Measurements from ENCODE around the gene C3orf18. TPM values are rescaled to one million over a fixed set of nuclear protein-coding genes. Genes with fewer than 3 reads are reported as not detected.
A peak's percentile ranks its signal among the peaks of the same experiment; 100 is the strongest.

The C3orf18 gene
- total RNA-seq, 1 experiment from 2014 or later = 1.3 TPM

DNA sequence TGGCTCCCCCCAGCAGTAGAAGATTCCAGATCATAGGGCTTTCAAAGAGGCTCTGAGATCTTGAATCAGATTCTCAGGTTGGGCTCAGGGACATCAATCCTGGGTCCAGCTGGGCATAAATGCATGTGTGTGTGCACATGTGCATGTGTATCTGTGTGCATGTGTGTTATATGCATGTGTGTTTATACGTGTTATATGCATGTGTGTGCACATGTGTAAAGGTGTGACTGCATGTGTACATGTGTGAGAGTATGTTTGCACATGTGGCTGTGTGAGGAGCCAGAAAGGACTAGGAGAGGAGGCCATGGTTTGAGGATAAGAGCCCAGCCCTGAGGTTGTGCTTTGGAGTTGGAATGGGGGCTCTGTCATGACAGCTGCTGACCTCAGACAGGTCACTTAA, 47.6 kb upstream of the C3orf18 start:
- BruUV-seq (replicated peaks) = no TSS peak
- TF ChIP-seq, protein P1, sequence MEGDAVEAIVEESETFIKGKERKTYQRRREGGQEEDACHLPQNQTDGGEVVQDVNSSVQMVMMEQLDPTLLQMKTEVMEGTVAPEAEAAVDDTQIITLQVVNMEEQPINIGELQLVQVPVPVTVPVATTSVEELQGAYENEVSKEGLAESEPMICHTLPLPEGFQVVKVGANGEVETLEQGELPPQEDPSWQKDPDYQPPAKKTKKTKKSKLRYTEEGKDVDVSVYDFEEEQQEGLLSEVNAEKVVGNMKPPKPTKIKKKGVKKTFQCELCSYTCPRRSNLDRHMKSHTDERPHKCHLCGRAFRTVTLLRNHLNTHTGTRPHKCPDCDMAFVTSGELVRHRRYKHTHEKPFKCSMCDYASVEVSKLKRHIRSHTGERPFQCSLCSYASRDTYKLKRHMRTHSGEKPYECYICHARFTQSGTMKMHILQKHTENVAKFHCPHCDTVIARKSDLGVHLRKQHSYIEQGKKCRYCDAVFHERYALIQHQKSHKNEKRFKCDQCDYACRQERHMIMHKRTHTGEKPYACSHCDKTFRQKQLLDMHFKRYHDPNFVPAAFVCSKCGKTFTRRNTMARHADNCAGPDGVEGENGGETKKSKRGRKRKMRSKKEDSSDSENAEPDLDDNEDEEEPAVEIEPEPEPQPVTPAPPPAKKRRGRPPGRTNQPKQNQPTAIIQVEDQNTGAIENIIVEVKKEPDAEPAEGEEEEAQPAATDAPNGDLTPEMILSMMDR (IDR thresholded peaks at IDR 0.05; ENCODE audit: unreplicated experiment) = no peak
- H3K27me3 Mint-ChIP-seq (ENCODE audit: insufficient read depth, unreplicated experiment) = no peaks in the 10 kb centered on the region
- H3K36me3 Mint-ChIP-seq (ENCODE audit: insufficient read depth, unreplicated experiment) = peaks cover 11% of the 10 kb centered on the region
- intact Hi-C loops (cut with micrococcal nuclease) = loop anchor here (10.0 kb wide), 1 partner anchor 1060 kb away; the partner anchor contains the start of gene TEX264
- H3K9me3 Mint-ChIP-seq (ENCODE audit: unreplicated experiment) = no peaks in the 10 kb centered on the region
- no peak overlapping the region for H3K4me3 Mint-ChIP-seq (ENCODE audit: unreplicated experiment)
- ChIA-PET CTCF (interaction anchor here (0.5 to 13.5 kb wide), 65 partner anchors 12 to 1067 kb away, joined by 3 to 397 read pairs (median 4); partner anchors contain the start of genes C3orf18, CYB561D2, HEMK1 and MANF), POLR2A (interaction anchor here (0.6 to 4.2 kb wide), 4 partner anchors 45 to 1328 kb away, joined by 3 to 59 read pairs (median 6); partner anchors contain the start of genes CYB561D2, HEMK1 and NPRL2)
- peaks cover 49% of the 10 kb centered on the region for H3K4me1 Mint-ChIP-seq (ENCODE audit: insufficient read depth, unreplicated experiment)
- H3K27ac Mint-ChIP-seq (ENCODE audit: low read depth, unreplicated experiment) = no peak overlapping the region
- no peak for DNase-seq (ENCODE audit: unreplicated experiment)

DNA sequence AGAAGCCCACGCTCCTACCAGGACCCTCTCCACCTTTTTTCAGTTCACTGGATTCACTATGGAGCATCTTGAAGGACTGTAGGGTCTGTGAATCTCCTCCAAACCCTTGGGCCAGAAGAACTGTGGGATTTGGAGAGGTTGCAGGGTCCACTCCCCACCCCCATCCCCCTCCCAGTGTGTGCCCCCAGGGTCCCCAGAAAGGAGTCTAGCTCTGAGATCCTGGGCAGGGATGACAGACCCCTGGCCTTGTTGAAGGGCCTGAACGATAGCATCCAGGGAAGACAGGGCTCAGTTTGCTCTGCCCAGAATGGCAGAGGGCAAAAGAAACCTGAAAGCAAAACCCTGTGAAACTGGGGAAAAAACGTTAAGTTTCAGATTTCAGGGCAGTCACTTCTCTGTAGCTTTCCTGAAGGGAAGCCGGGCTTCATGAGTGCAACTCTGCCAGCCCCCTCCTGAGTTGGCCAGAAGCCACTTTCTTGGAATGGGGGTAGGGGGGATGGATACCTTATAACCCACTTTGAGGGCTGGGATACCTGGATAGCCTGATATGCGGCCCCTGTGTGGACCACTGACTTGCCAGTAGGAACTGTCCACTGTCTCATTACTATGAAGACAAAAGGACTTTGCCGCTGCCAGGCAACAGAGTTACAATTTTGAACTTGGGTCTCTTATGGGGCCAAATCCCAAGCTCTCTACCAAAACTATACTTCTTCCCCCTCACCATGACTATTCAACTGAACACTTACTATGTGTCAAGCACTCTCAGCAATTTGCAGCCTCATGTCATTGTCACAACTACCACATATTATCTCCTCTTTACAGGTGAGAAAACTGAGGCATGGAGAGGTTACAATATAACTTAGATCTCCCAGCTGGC, 45.7 kb upstream of the C3orf18 start:
- DNase-seq (ENCODE audit: unreplicated experiment) = no peak
- BruUV-seq (replicated peaks) = no TSS peak
- CTCF ChIA-PET = interaction anchor here (0.5 to 13.5 kb wide), 23 partner anchors 10 to 925 kb away, joined by 3 to 397 read pairs (median 8); partner anchors contain the start of genes C3orf18, HEMK1 and RBM15B
- no peaks in the 10 kb centered on the region for H3K27me3 Mint-ChIP-seq (ENCODE audit: insufficient read depth, unreplicated experiment)
- H3K4me1 Mint-ChIP-seq (ENCODE audit: insufficient read depth, unreplicated experiment) = peaks cover 40% of the 10 kb centered on the region
- H3K4me3 Mint-ChIP-seq (ENCODE audit: unreplicated experiment) = no peak overlapping the region
- POLR2A ChIA-PET = interaction anchor here (3.7 to 5.3 kb wide), 2 partner anchors 11 to 43 kb away, joined by 34 to 48 read pairs; partner anchors contain the start of genes C3orf18 and HEMK1
- no peak overlapping the region for H3K27ac Mint-ChIP-seq (ENCODE audit: low read depth, unreplicated experiment)
- TF ChIP-seq, protein P1 (IDR thresholded peaks at IDR 0.05; ENCODE audit: unreplicated experiment) = no peak
- peaks cover 5% of the 10 kb centered on the region for H3K36me3 Mint-ChIP-seq (ENCODE audit: insufficient read depth, unreplicated experiment)
- intact Hi-C loops (cut with micrococcal nuclease) = loop anchor here (5.0 to 10.0 kb wide), 2 partner anchors 266 to 1062 kb away; partner anchors contain the start of genes TEX264 and ZMYND10
- no peaks in the 10 kb centered on the region for H3K9me3 Mint-ChIP-seq (ENCODE audit: unreplicated experiment)

DNA sequence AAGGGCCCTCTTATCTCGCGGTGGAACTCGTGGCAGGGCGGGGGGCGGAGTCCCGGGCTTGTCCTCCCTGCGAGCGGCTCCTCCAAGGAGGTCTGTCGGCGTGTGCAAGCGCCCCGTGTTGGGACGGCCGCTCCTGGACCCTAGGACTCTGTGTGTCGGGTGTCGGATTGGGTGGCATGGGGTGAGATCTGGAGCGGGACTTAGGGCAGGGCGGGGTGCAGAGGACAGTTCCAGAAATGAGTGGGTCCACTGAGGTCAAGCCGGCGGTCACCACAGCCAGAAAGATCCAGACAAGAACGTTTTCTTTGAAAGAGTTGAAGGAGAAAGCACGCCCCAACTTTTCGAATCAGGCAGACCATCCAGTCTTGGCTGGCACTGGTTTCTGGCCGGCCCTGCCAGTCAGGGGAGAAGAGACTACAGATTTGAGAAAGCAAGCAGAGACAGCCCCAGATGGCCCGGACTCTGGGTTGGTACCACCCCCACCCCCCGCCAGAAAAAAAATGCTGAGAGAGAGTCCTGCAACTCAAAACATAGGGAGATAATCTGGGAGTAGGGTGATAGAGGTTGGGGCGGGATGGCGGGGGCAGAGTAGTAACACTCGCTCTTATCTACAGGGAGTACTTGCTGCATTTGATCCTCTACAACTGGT, 44.8 kb upstream of the C3orf18 start:
- no peaks in the 10 kb centered on the region for H3K9me3 Mint-ChIP-seq (ENCODE audit: unreplicated experiment)
- BruUV-seq (replicated peaks) = no TSS peak
- no peak overlapping the region for H3K27ac Mint-ChIP-seq (ENCODE audit: low read depth, unreplicated experiment)
- H3K36me3 Mint-ChIP-seq (ENCODE audit: insufficient read depth, unreplicated experiment) = peaks cover 5% of the 10 kb centered on the region
- TF ChIP-seq, protein P1 (IDR thresholded peaks at IDR 0.05; ENCODE audit: unreplicated experiment) = no peak
- intact Hi-C loops (cut with micrococcal nuclease) = loop anchor here (5.0 to 10.0 kb wide), 2 partner anchors 265 to 1062 kb away; partner anchors contain the start of genes TEX264 and ZMYND10
- peak overlapping the region; percentile 93 for H3K4me3 Mint-ChIP-seq (ENCODE audit: unreplicated experiment)
- no peaks in the 10 kb centered on the region for H3K27me3 Mint-ChIP-seq (ENCODE audit: insufficient read depth, unreplicated experiment)
- peaks cover 40% of the 10 kb centered on the region for H3K4me1 Mint-ChIP-seq (ENCODE audit: insufficient read depth, unreplicated experiment)
- ChIA-PET CTCF (interaction anchor here (0.5 to 13.5 kb wide), 12 partner anchors 9 to 243 kb away, joined by 3 to 397 read pairs (median 12); partner anchors contain the start of genes C3orf18 and HEMK1), POLR2A (interaction anchor here (0.6 to 5.3 kb wide), 9 partner anchors 11 to 777 kb away, joined by 3 to 48 read pairs (median 4); partner anchors contain the start of genes C3orf18, HEMK1 and MANF)
- no peak for DNase-seq (ENCODE audit: unreplicated experiment)
